HG03280 (cell line): Measurements from ENCODE around the gene COL5A1.

Experiments used
- ATAC-seq: cut with Tn5 transposase; IDR thresholded peaks from one replicate; pipeline ENCODE4 v1.9.1; 2021; ENCODE audit warnings: mild to moderate bottlenecking, moderate library complexity; ENCODE audit not compliant: unreplicated experiment

Gene COL5A1

GRCh38 chr9:134606951-134607731, 34.5 kb upstream of the COL5A1 start:
- ATAC-seq, result no peak

- no peak for ATAC-seq
These were observed 33.6 kb upstream of the COL5A1 start for GRCh38 chr9:134607971-134608370.

GRCh38 chr9:134611046-134611445, 30.6 kb upstream of the COL5A1 start:
- ATAC-seq, result no peak

- ATAC-seq, result no peak
These were observed 29.3 kb upstream of the COL5A1 start for GRCh38 chr9:134612309-134612708.

GRCh38 chr9:134612715-134613114, 28.9 kb upstream of the COL5A1 start:
- ATAC-seq, result no peak

- no peak for ATAC-seq
These were observed 27.3 kb upstream of the COL5A1 start for GRCh38 chr9:134614256-134614655.

GRCh38 chr9:134616341-134616740, 25.3 kb upstream of the COL5A1 start:
- no peak for ATAC-seq

GRCh38 chr9:134617246-134617645, 24.4 kb upstream of the COL5A1 start:
- ATAC-seq, result no peak

GRCh38 chr9:134617836-134618162, 23.8 kb upstream of the COL5A1 start:
- ATAC-seq, result no peak

- ATAC-seq, result no peak
These were observed 23.3 kb upstream of the COL5A1 start for GRCh38 chr9:134618163-134618832.

GRCh38 chr9:134618833-134619447, 22.7 kb upstream of the COL5A1 start:
- no peak for ATAC-seq

GRCh38 chr9:134619448-134619982, 22.1 kb upstream of the COL5A1 start:
- ATAC-seq, result no peak

- ATAC-seq, result no peak
These were observed 21.5 kb upstream of the COL5A1 start for GRCh38 chr9:134619983-134620661.

- no peak for ATAC-seq
These were observed 20.6 kb upstream of the COL5A1 start for GRCh38 chr9:134620751-134621557.

- ATAC-seq, result no peak
These were observed 20.0 kb upstream of the COL5A1 start for GRCh38 chr9:134621558-134622110.

GRCh38 chr9:134622896-134623257, 18.7 kb upstream of the COL5A1 start:
- ATAC-seq, result no peak

GRCh38 chr9:134623258-134624066, 18.1 kb upstream of the COL5A1 start:
- ATAC-seq, result no peak

GRCh38 chr9:134624137-134624591, 17.4 kb upstream of the COL5A1 start:
- no peak for ATAC-seq

GRCh38 chr9:134624621-134625181, 16.9 kb upstream of the COL5A1 start:
- no peak for ATAC-seq
